Stimulated activated CD4-positive, alpha-beta T cell treated with anti-CD3 and anti-CD28 coated beads, Interleukin-12 subunit alpha, Interleukin-12 subunit beta, amount 100 ng/mL, for 4 hours (primary cell): ENCODE results near the gene MRPS11.
"Not testable (repeated sequence)": the region's sequence is repeated elsewhere in the genome, so short reads cannot be mapped to it uniquely, and the experiment has no call there.

Experiments
- DNase-seq: peaks from one replicate; pipeline ENCODE4 v3.0.0-alpha.2; 2020

The MRPS11 gene

DNA sequence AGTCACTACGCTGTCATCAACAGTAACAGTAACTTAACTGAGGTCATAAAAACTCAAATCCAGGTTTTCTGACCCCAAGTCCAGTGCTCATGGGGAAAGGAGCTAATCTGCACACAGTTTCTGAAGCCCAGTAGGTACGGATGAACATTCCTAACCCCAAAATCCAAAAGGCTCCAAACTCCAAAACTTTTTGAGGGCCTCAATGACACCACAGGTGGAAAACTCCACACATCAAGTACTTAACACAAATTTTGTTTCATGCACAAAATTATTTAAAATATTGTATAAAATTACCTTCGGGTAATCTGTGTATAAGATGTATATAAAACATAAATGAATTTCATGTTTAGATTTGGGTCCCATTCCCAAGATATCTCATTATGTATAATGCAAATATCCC lies 10.8 kb upstream of the MRPS11 start:
- no peak for DNase-seq

GRCh38 chr15:88463870-88464532 lies 3.5 kb upstream of the MRPS11 start:
- no peak for DNase-seq

- DNase-seq, result no peak
These were observed 1.8 kb upstream of the MRPS11 start for GRCh38 chr15:88465633-88466224.

DNA sequence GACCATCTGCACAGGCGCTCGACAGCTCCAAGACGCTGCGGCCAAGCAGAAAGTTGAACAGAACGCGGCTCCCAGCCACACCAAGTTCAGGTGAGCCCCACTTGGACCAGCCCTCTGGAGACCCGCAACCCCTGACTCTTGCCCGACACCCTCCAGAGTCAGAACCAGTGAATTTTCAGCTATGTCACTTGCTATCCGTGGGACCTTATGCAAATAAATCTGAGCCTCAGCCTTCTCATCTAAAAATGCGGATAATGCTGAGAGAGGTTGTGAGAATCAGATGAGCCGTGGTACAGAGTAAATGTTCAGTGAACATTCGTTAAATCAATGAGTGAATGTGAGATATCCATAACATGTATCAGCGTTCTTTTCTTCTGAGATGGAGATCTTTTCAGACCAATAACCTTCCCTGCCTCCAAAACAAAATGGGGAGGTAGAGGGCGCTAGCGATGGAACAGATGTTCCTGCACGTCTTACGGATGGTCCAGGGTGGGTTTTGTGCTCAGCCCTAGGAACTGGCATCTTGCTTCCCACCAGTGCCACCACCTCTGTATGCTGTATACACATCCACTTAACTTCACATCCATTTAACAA lies 524 bp downstream of the MRPS11 start:
- DNase-seq, result no peak

GRCh38 chr15:88468721-88469120 lies 1.2 kb downstream of the MRPS11 start:
- DNase-seq, result not testable (repeated sequence)

GRCh38 chr15:88469321-88469720 lies 1.8 kb downstream of the MRPS11 start:
- DNase-seq, result no peak

- DNase-seq, result no peak
These were observed 3.3 kb downstream of the MRPS11 start for GRCh38 chr15:88470625-88471372.

GRCh38 chr15:88472225-88472624 lies 4.7 kb downstream of the MRPS11 start:
- no peak for DNase-seq

DNA sequence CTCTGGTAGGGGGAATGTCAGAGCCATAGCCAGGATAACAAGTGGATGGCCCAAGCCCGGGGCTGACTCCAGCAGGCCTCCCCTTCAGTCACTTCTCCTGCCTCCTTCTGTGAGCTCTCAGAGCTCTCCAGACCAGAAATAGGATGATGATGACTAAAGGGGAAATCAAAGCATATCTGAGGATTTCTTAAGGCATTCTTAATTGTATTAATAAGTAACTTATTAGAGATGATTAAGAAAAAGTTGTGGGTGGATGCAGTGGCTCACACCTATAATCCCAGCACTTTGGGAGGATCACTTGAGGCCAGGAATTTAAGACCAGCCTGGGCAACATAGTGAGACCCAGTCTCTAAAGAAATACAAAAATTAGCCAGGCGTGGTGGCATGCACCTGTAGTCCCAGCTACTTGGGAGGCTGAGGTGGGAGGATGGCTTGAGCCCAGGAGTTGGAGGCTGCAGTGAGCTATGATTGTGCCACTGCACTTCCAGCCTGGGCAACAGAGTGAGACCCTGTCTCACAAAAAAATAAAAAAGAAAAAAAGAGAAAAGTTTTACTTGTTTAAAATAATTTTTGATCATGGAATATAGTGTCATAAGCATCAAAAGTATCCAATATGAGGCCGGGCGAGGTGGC lies 6.3 kb downstream of the MRPS11 start:
- DNase-seq, result not testable (repeated sequence)

- no peak for DNase-seq
These were observed 9.1 kb downstream of the MRPS11 start for GRCh38 chr15:88476635-88477060.

DNA sequence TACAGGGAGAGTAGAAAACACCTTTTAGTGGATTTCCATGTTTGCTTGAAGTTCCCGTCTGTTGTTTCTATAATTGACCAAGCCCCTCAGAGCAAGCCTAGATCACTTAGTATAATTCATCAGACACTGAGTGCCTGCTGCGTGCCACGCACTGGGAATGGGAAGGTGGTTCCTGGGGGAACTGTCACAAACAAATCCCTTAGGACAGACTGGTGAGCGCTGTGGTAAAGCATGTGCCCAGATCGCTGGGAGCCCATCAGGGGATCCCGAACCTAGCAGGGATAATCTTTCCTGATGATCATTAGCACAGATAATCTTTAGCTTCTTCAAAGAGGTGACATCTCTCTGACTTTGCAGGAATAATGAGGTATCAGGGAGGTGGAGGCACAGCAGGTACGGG lies 9.6 kb downstream of the MRPS11 start:
- DNase-seq, result no peak

DNA sequence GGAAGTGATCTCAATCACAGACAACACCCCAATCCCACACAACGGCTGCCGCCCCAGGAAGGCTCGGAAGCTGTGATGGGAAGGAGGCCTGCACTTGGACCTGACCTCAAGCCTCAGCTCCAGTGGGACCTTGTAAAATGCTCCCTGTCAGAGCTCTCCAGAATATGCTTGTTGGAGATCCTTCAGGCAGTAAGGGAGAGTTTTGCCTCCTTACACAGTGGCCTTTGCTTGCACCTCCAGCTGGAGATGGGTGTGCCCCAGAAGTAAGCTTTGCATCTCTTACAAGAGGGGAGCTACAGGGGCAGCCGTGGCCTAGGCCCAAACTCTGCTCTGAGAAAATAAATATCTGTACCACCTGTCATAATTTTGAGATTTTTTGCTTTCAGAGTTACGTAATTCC lies 10.4 kb downstream of the MRPS11 start:
- DNase-seq, result no peak

GRCh38 chr15:88479169-88479568 lies 11.7 kb downstream of the MRPS11 start:
- no peak for DNase-seq

DNA sequence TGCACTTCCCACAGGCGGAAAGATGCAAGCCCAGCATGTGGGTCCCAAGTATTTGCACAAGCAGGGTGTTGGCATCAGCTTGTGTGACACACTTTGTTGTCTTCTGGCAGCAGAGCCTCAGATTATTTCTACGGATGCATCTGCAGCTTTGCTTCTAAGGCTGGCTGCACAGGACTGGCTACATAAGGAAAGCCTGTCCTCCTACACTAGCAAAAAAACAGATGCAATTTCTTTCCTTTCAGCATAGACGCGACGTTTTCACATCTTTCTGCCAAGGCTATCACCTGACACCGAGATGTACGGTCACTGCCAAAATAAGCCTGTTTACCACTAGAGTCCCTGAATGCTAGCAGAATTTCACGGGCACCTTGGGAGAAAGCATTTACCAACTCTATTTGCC lies 13.5 kb downstream of the MRPS11 start:
- no peak for DNase-seq

- no peak for DNase-seq
These were observed 14.8 kb downstream of the MRPS11 start for GRCh38 chr15:88482263-88482662.

- DNase-seq, result no peak
These were observed 17.3 kb downstream of the MRPS11 start for GRCh38 chr15:88484682-88485331.

- DNase-seq, result no peak
These were observed 19.8 kb downstream of the MRPS11 start for GRCh38 chr15:88487178-88487795.

DNA sequence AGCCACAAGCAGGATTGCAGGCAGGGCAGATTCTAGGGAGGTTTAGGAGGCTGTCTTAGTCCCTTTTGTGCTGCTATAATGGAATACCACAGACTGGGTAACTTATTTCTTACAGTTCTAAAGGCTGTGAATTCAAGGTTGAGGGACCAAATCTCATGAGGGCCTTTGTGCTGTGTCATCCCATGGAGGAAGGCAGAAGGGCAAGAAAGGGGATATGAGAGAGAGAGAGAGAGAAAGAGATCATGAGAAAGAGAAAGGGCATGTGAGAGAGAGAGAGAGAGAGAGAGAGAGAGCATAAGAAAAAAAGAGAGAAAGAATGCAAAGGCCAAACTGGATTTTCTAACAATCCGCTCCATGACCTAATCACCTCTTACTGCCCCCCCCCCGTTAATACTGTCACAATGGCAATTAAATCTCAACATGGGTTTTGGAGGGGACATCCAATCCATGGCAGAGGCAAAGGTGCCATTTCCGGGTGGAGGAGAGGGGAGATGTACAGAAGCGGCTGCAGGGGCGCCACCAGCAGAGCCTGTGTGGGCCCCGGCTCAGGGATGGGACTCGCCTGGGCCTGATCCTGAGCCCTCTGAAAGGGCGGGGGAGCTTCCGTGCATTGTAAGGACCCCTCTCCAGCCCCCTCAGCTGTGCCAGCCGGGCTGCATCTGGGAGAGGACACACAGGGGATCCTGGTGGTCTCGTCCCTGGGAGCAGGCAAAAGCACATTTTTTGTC lies 20.5 kb downstream of the MRPS11 start:
- no peak for DNase-seq

GRCh38 chr15:88489321-88489720 lies 21.8 kb downstream of the MRPS11 start:
- no peak for DNase-seq

- no peak for DNase-seq
These were observed 22.5 kb downstream of the MRPS11 start for GRCh38 chr15:88490036-88490435.

DNA sequence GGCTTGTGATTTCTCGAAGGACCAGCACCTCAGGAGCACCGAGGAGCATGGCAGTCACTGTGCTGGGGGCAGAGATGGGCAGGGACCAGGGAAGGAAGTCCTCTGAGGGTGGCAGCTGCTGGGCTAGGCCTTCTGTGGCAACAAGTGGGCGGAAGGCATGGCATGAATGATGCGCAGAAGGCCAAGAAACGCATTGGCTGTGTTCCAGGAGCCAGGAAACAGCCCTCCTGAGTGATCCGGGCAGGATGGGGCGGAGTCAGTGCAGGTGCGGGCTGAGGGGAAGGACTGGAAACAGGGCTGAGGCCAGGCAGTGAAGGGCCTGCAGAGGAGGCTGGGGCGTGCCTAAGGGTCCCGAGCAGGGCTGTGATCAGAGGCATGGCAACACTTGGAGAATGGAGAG lies 23.6 kb downstream of the MRPS11 start:
- no peak for DNase-seq

DNA sequence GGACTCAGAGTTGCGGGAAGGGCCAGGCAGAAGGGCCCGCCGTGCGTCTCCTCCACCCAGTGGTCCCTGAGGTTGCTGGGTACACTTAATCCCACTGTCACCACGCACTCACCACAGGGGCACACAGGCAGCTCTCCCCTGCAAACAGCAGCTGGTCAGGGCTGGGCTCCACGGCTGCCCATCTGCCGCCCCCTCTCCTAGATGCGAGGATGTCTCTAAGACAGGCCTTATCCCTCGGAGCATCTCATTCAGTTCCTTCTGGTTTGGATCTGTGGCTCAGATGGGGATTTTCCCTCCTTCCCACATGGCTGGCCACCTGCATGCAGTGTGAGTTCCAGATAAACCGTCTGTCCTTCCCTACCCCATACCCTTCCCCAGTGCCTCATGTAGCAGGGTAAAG lies 26.3 kb downstream of the MRPS11 start:
- DNase-seq, result no peak
